ENCODE measurements around the gene LHX1.

- TF ChIP-seq, protein P1, sequence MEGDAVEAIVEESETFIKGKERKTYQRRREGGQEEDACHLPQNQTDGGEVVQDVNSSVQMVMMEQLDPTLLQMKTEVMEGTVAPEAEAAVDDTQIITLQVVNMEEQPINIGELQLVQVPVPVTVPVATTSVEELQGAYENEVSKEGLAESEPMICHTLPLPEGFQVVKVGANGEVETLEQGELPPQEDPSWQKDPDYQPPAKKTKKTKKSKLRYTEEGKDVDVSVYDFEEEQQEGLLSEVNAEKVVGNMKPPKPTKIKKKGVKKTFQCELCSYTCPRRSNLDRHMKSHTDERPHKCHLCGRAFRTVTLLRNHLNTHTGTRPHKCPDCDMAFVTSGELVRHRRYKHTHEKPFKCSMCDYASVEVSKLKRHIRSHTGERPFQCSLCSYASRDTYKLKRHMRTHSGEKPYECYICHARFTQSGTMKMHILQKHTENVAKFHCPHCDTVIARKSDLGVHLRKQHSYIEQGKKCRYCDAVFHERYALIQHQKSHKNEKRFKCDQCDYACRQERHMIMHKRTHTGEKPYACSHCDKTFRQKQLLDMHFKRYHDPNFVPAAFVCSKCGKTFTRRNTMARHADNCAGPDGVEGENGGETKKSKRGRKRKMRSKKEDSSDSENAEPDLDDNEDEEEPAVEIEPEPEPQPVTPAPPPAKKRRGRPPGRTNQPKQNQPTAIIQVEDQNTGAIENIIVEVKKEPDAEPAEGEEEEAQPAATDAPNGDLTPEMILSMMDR (conservative IDR thresholded peaks at IDR 0.05; ENCODE audit: low read length): no peak
- no peak for TF ChIP-seq EZH2phosphoT487 (IDR thresholded peaks at IDR 0.05; ENCODE audit: borderline replicate concordance)
Observed at GRCh38 chr17:36930583-36930900, 6.7 kb upstream of the LHX1 start.

All from Loucy (cell line).